Stimulated activated CD4-positive, alpha-beta T cell treated with anti-CD3 and anti-CD28 coated beads, Interleukin-4, amount 100 ng/mL, for 4 hours (primary cell): ENCODE measurements around the gene OCIAD1.

Experiments
- DNase-seq, 2 experiments: peaks; one replicate each; pipeline ENCODE4 v3.0.0-alpha.2; 2020

Gene OCIAD1

DNA sequence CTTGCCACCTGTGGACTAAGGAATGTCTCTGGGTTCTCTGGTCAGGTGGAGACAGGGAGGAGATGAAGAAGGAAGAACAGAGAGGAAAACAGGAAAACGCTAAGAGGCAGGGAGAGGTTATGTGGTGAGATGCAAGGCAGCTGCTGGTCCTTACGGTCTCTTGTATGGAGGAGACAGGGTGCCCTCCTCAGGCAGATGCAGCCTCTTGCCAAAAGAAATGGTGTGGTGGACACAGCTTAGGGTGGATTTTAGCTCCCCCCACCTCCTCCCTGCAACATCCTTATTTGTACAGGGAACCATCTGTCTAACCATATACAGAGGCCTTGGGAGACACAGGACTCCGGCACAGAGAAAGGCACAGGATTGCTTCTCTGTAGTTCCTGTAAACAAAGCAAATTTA is 66.0 kb downstream of the OCIAD1 start:
- no peak for DNase-seq

DNA sequence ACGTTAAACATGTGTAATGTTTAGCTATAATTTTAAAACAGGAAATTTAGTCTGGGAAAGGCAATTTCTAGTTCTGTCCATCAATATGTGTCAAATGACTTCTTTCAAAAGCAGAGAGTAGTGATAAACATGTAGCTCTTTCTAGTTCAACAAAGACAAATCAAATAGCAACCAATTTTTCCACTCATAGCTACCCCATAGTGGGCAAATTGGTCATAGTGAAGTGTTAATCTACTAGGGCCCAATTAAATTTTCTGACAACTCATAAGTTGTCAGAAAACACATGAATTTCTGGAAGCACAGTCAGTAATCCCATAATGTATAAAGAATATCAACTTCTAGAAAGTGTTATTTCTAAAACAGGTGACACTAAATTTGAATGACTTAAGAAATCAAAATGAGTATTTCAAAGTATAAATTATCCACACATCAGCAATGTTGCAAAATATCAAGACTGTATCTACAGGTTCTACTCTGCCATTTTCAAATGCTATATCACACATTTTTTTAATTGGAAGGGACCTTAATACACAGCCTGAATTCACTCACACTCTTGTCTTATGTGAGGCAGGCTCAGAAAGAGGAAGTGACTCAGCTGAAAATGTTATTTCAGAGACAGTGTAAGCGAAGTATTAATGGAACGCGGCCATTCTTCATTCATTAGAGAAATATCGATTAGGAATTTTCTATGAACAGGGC is 68.0 kb downstream of the OCIAD1 start:
- DNase-seq: no peak

DNA sequence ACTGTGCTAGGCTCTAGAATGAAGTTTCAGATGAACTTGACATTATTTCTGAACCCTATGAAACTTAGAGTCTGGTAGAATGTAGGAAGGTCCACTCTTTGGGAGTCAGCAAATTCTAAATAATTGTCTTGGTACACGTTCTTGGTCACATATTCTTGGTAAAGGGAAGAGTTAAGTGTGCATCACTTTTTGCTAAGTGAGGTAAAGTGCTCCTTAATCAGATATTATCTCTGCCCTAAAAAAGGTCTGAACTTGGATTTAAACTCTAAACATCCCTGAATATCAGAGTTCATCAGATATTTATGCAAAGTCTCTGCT is 68.5 kb downstream of the OCIAD1 start:
- no peak for DNase-seq

DNA sequence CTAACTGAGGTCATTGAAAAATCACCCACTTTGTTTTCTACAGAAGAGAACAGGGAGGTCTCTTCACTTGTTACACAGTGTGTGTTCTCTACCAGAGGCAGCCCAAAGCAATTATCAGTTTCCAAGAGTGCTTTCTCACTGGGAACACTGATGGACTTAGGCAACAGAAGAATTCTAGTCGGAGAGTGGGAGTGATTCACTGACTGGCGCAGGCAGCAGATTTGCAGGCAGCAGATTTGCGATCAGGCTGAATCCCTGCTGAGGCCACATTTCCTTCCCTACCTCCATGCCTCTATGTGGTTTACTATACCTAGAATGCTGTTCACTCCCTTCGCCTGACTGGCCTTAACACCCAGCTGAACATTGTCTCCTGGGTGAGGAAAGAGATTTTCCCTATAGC is 69.1 kb downstream of the OCIAD1 start:
- no peak for DNase-seq

DNA sequence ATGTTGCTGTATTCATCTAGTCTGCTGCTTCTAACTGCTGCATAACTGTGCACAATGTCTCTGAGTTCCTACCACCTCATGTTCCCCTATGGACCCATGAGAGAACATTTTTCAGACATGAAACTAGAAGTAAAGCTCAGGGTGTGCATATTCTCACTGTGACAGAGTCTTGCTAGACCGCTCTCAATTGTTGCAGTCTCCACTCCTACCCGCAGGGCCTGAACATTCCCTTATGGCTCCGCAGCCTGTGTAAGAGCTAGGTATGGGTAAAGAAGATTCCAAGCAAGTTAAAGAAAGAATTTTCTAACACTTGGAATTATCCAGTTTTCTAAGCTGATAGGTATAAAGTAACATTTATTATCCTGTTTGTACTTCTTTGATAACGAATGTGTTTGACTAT is 70.3 kb downstream of the OCIAD1 start:
- no peak for DNase-seq

DNA sequence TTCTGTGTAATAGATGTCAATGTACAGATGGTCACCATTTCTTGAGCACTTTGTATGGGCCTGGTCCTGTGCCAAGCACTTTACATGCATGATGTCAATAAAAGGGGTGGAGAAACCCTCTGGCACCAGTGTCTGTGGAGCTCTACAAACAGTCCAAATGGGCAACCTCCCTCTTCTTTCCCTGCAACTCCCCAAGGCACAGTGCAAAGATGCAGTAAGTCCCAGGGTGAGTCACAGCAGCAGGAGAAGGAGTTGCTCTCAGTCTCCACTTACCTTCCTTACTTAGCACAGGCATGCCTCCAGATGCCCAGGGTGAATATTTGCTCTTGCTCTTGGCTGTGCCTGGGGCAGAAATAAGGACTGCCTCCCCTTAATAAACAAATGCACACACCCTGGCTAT is 71.4 kb downstream of the OCIAD1 start:
- DNase-seq: no peak

DNA sequence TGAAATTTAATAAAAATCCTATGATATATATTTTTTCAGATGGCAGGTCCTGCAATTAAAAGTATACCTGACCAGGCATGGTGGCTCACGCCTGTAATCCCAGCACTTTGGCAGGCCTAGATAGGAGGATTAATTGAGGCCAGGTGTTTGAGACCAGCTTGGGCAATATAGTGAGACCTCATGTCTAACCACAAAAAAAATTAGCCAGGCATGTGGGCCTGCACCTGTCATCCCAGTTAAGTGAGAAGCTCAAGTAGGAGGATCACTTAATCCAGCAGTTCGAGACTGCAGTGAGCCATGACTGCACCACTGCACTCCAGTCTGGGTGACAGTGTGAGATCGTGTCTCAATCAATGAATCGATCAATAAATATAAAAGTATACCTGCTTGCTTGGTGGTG is 73.2 kb downstream of the OCIAD1 start:
- no peak for DNase-seq

DNA sequence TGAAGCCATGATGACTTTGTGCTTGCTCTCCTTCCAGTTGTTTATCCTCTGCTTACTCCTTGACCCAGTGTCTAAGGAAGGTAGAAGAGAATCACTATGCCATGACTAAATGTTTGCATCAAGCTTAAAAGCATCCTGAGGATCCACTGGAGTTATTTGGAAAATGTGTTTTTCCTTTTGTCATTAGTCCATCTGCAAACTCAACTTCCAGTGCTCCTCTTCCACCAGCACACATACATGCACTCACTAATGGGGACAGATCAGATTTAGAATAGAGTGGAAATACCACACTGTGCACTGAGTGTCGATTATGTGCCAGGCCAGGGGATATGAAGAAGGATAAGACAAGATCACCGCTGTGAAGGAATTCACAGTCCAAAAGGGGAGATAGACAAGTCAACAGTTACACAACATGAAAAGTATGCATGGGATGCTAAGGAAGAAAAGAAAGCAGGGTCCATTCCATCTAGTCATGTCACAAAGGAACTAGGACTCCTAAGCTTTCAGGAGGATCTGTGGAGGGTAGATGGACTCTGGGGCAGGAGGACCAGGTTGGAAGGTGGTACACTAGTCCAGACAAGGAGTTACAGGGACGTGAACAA is 73.8 kb downstream of the OCIAD1 start:
- DNase-seq: no peak

DNA sequence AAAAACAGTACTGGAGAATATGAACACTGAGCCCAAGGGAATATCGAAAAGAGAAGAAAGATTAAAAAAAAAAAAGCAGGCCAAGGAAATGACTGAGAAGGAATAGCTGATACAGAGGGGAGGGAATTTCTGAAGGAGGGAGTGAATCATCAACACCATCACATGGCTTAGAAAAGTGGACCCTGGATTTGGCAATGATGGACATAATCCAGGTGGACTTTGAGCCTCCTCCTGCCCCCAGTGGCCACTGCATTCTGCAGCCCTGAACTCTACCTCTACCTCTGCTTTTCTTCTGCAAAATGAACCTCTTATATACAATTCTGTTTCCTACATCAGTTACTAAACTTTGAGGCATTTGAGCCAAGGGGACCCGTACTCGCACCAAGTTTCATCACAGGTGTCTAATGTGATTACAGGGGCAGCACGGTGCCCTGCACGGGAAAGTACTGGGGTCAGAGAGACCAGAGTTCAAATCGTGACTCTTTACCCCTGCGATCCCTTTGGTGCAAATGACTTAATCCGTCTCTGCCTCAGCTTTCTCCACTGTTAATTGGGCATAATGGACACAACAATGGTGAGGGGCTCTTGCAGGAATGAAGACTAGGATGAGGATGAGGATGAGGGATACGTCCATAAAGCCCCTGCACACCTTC is 74.6 kb downstream of the OCIAD1 start:
- no peak for DNase-seq

DNA sequence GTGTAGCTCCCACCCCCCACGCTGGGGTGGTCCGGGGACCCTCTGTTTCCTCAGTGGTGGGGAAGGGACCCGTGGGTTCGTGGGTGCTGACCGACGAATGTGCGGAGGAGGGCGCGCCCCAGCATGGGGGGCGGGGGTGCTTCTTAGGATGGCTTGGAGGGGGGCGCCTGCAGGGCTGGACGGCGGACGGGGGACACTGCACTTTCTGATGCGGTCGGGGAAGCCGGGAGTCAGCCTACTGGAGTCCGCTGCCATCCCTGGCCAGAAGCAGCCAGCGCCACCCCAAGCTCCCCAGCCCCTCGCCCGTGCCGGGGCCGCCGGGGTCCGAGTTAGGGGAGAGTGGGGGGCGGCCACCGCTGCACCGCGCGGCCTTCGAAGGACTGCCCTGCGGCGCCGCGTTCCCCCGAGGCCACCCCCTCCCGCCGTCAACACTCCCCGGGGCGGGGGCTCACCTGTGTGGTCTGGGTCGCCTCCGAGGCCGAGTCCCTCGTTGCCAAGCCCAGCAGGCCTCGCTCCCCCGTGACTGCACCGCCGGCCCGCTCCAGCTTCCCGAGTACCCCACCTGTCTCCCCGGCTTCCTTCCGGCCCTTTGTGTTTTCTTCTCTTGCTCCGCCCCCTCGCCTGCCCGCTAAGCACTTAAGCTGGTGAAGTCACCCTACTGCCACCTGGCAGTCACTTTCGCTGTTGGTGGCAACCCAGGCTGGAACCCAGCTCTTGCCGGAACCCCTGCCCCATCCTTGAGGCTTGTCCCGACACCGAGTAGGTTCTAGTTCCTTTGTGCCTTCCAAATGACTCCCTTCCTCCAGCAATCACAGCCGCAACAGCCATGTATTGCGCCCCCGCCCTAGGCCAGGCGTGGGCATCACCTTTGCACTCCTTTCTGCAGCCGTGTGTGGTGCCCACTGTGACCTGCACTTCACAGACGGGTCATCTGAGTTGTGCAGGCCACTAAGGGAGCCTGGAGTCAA is 75.6 kb downstream of the OCIAD1 start, which contains the start of gene OCIAD2:
Gene OCIAD2 (minus strand): TSS at position 569 of the 968 bp plus-strand sequence. CDS start 2,225 bp downstream, outside the sequence.
- DNase-seq: peak; percentile 69 to 85

DNA sequence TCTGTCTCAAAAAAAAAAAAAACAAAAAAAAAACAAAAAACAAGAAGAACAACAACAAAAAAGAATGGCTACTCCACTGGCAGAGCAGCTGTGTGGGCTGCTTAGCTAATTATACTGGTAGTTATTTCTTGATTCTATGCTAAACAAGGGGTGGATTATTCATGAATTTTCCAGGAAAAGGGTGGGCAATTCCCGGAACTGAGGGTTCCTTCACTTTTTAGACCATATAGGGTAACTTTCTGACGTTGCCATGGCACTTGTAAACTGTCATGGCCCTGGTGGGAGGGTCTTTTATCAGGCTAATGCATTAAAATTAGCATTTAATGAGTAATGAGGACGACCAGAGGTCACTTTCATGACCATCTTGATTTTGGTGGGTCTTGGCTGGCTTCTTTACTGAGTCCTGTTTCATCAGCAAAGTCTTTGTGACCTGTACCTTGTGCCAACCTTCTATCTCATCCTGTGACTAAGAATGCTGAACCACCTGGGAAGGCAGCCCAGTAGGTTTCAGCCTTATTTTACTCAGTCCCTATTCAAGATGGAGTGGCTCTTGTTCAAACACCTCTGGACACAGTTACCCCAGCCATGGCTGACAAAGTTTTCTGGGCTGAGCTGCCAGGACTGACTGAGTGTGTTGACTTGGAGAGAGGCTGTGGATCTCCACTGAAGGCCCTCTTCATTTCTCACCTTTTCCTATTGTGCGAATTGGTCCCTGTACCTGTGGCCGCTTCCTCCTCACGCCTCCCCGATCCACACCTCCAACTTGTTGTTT is 77.0 kb downstream of the OCIAD1 start:
- DNase-seq: no peak

DNA sequence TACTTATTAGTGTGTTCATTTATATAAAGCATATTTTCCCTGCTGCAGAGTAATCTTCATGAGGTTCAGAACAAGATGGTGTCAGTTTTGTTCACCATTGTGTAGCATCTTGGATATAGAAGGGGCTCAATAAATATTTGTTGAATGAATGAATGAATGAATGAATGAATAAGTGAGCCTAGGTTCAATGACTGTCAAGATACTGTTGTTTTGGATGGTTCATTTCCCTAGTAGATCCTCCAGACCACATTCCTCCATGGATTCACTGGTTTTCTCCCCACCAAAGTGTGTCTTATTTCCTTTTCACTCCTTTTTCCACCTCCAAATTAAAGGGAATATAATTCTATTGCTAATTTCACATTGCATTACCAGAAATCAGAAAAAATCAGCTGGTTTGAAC is 77.8 kb downstream of the OCIAD1 start:
- no peak for DNase-seq

DNA sequence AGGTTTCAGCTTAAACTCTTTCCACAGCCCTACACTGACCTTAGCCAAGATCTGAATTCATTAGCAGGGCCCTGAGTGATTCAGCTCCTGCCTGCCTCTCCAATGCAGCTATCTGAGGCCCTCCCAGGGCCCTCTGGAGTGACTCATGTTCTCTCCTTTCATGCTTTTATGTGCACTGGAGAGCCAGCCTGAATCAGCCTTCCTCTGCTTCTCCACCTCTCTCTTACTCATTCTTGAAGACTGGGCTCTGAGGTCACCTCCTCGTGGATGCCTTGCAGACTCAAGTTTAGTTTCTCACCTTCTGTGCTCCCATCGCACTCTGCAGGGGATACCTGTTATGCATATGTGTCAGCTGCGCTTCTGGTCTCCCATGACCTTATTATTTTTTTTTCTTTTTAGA is 78.8 kb downstream of the OCIAD1 start:
- peak; percentile 33 to 71 for DNase-seq

DNA sequence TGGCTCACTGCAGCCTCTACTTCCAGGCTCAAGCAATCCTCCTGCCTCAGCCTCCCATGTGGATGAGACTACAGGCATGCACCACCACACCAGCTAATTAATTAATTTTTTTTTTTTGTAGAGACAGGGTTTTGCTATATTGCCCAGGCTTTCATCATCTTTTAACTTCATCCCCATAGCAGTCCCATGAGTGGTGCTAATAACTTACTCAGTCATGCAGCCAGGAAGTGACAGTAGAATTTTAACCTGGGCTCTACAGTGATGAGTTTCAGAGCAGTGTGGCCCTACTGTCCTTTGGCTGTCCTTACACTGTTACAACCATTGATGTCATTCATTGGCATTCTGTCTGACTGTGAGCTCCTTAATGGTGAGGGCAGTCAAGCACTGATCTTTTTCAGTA is 79.6 kb downstream of the OCIAD1 start:
- no peak for DNase-seq
